ENCODE results near the gene DSEL.

DSEL gene

GRCh38 chr18:67515942-67516538 is 480 bp downstream of the DSEL start:
- in situ Hi-C loops (cut with HindIII; ENCODE audit: low sequenced_read_pairs) = no loop called here
- peak; percentile 80 for DNase-seq (ENCODE audit: low read depth)
- peak overlapping the region; percentile 79 for H3K4me3 ChIP-seq (ENCODE audit: low read depth, low read length)
- peak; percentile 85 for TF ChIP-seq CTCF (IDR thresholded peaks at IDR 0.05; ENCODE audit: low read depth, low read length, missing control alignments)

- peak overlapping the region; percentile 79 for H3K4me3 ChIP-seq (ENCODE audit: low read depth, low read length)
- DNase-seq (ENCODE audit: low read depth) = no peak
- TF ChIP-seq CTCF (IDR thresholded peaks at IDR 0.05; ENCODE audit: low read depth, low read length, missing control alignments) = no peak
- in situ Hi-C loops (cut with HindIII; ENCODE audit: low sequenced_read_pairs) = no loop called here
Measured at GRCh38 chr18:67514901-67515540, 1.5 kb downstream of the DSEL start.

- no peak for TF ChIP-seq CTCF (IDR thresholded peaks at IDR 0.05; ENCODE audit: low read depth, low read length, missing control alignments)
Measured at GRCh38 chr18:67514465-67514864, 2.1 kb downstream of the DSEL start.

DNA sequence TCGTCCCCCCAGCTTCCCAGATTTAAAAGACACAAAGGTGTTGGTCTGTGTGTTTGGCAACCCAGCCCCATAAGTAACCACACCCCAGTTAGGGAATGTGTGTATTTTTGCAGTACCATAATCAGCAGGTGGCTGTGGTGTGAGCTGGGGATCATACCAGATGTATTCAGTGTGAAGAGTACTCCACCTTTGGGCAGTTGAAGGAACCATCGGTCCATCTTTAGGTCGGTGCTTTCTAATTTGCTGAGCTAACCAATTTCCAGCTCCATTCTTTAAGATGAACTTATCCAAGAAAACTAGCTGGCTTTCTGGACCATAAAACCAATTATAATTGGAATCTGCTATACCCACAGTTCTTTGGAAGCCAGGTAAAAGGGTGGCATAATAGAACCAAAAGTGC is 3.2 kb downstream of the DSEL start:
- H3K4me3 ChIP-seq (ENCODE audit: low read depth, low read length) = no peak overlapping the region
- peak; percentile 25 for TF ChIP-seq CTCF (IDR thresholded peaks at IDR 0.05; ENCODE audit: low read depth, low read length, missing control alignments)
- in situ Hi-C loops (cut with HindIII; ENCODE audit: low sequenced_read_pairs) = no loop called here
- DNase-seq (ENCODE audit: low read depth) = no peak

More at GRCh38 chr18:67514465-67514864, 2.1 kb downstream of the DSEL start:
- in situ Hi-C loops (cut with HindIII; ENCODE audit: low sequenced_read_pairs) = no loop called here
- H3K4me3 ChIP-seq (ENCODE audit: low read depth, low read length) = peak overlapping the region; percentile 79
- DNase-seq (ENCODE audit: low read depth) = no peak

DNA sequence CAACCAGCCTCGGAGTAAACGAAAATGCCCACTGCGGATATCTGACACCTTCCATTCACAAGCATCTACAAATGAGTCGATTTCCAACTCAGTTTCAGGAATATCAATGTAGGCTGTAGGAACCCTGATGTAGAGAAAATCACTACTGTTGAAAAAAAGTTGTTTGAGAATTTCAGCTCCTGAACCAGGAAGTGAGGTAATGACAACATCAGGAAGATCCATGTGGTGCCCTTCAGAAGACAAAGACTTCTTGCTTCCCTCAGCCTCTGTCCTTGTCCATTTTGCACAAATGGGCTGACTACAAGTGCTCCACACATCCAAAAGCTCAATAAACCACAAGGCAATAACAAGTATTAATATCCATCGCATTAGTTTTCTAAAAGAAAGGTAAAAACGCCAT is 4.7 kb downstream of the DSEL start:
- TF ChIP-seq CTCF (IDR thresholded peaks at IDR 0.05; ENCODE audit: low read depth, low read length, missing control alignments) = no peak
- H3K4me3 ChIP-seq (ENCODE audit: low read depth, low read length) = no peak overlapping the region
- in situ Hi-C loops (cut with HindIII; ENCODE audit: low sequenced_read_pairs) = no loop called here
- no peak for DNase-seq (ENCODE audit: low read depth)

DNA sequence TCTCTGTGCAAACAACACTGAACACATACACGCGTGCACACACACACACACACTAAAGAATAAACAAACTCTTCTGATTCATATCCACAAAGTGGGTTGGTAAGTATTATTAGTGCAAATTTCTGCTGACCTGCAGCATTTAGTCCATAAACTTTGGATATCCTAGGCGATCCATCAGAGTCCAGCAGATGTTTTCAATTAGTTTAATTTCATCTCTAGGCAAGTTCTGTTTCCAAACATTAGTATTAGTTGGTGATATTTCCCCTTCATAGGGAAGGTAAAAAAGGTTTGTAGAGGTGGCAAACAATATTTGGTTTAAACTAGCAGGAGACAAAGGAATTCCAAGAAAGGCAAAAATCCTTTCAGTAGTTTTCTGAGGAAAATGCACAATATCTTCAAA is 5.7 kb downstream of the DSEL start:
- no peak for TF ChIP-seq CTCF (IDR thresholded peaks at IDR 0.05; ENCODE audit: low read depth, low read length, missing control alignments)

More for the DNA sequence above, 5.7 kb downstream of the DSEL start:
- in situ Hi-C loops (cut with HindIII; ENCODE audit: low sequenced_read_pairs) = no loop called here
- H3K4me3 ChIP-seq (ENCODE audit: low read depth, low read length) = no peak overlapping the region
- DNase-seq (ENCODE audit: low read depth) = no peak
